Measurements from ENCODE around the gene STRIP2. TPM values are rescaled to one million over a fixed set of nuclear protein-coding genes. Genes with fewer than 3 reads are reported as not detected.
"Not testable (repeated sequence)": the region's sequence is repeated elsewhere in the genome, so short reads cannot be mapped to it uniquely, and the experiment has no call there.

Gene STRIP2
- total and polyA plus RNA-seq, 5 donors from 2014 or later, result 0.13 to 1.7 (median 0.67) TPM; not detected in 1

DNA sequence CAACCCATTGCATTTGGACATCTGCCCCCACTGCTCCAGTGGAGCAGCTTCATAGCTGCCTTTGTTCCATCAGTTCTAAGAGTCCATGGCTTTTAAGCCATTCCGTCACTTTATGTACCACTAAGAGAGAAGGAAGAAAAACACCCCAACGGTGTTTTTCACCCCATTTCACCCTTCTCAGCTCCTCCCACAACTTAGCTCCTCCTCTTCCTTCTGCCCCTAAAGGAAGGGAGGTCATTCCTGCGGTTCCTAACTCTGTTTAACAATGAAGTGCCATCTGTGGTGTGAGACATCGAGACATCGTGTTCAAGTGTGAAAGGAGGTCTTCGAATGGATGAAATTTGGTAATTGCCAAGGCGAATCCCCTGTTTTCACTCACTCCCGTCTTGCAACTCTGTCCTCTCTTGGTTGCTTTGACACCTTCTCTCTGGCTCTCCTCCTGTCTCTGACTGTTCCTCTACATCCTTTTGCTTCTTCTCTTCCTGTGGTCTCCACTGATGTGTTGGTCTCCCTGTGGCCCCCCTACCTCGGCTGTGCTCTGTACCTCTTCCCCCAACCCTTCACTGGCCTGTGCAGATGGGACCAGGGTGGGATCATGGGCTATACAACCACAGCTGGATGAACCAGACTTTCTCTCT, 91.1 kb downstream of the STRIP2 start:
- DNase-seq, result no peak
- H3K27ac Mint-ChIP-seq, result no peak overlapping the region
- H3K4me3 Mint-ChIP-seq, result no peak overlapping the region
- no peaks in the 10 kb centered on the region for H3K36me3 ChIP-seq (ENCODE audit: control insufficient read depth, insufficient read depth, low read length)
- H3K27ac ChIP-seq (ENCODE audit: insufficient read depth, low read length, poor library complexity, severe bottlenecking), result no peak overlapping the region
- H3K4me3 ChIP-seq (ENCODE audit: low read depth, low read length), result no peak overlapping the region
- no peaks in the 10 kb centered on the region for H3K27me3 ChIP-seq (ENCODE audit: control insufficient read depth, insufficient read depth, low read length)
- peaks cover 0 to 5% (median 2%) of the 10 kb centered on the region in 4 donors for H3K4me1 Mint-ChIP-seq
- H3K36me3 Mint-ChIP-seq, result no peaks in the 10 kb centered on the region
- no peaks in the 10 kb centered on the region for H3K9me3 ChIP-seq (ENCODE audit: control insufficient read depth in 2 of 2, low read length in 2 of 2)
- H3K4me1 ChIP-seq (ENCODE audit: control insufficient read depth, insufficient read depth, low read length, poor library complexity, severe bottlenecking), result no peaks in the 10 kb centered on the region
- H3K9me3 Mint-ChIP-seq, result peaks cover 0 to 3% (median 0%) of the 10 kb centered on the region in 7 donors
- no peak for ATAC-seq (ENCODE audit: low read depth in 2 of 2)
- H3K27me3 Mint-ChIP-seq, result peaks cover 21% of the 10 kb centered on the region

DNA sequence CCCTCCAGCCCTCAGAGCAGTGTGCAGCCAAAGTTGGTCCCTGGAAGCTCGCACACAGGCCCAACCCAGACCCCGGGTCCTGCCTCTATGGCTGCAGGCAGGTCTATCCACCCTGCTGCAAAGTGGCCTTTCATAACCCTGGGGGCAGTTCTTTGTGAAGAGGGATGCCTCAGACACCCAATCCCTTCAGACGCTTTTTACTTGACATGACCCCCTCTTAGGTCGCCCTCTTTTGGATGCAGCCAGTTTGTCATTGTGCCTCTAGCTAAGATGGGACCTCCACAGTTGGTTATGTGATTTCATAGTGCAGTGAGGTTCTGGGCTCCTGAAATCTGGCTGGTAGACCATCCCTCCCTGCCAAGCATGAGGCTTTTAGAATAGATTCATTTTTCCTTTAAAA, 95.4 kb downstream of the STRIP2 start:
- H3K27me3 ChIP-seq (ENCODE audit: control insufficient read depth, insufficient read depth, low read length), result no peaks in the 10 kb centered on the region
- no peak overlapping the region for H3K27ac Mint-ChIP-seq
- no peaks in the 10 kb centered on the region for H3K36me3 Mint-ChIP-seq
- no peak for ATAC-seq (ENCODE audit: low read depth in 2 of 2)
- no peak for DNase-seq
- H3K4me3 Mint-ChIP-seq, result no peak overlapping the region
- no peaks in the 10 kb centered on the region for H3K4me1 ChIP-seq (ENCODE audit: control insufficient read depth, insufficient read depth, low read length, poor library complexity, severe bottlenecking)
- H3K36me3 ChIP-seq (ENCODE audit: control insufficient read depth, insufficient read depth, low read length), result no peaks in the 10 kb centered on the region
- no peak overlapping the region for H3K4me3 ChIP-seq (ENCODE audit: low read depth, low read length)
- H3K27ac ChIP-seq (ENCODE audit: insufficient read depth, low read length, poor library complexity, severe bottlenecking), result no peak overlapping the region
- no peaks in the 10 kb centered on the region for H3K9me3 ChIP-seq (ENCODE audit: control insufficient read depth in 2 of 2, low read length in 2 of 2)
- peaks cover 0 to 3% (median 0%) of the 10 kb centered on the region in 7 donors for H3K9me3 Mint-ChIP-seq
- peaks cover 0 to 5% (median 2%) of the 10 kb centered on the region in 4 donors for H3K4me1 Mint-ChIP-seq
- H3K27me3 Mint-ChIP-seq, result peaks cover 9% of the 10 kb centered on the region

DNA sequence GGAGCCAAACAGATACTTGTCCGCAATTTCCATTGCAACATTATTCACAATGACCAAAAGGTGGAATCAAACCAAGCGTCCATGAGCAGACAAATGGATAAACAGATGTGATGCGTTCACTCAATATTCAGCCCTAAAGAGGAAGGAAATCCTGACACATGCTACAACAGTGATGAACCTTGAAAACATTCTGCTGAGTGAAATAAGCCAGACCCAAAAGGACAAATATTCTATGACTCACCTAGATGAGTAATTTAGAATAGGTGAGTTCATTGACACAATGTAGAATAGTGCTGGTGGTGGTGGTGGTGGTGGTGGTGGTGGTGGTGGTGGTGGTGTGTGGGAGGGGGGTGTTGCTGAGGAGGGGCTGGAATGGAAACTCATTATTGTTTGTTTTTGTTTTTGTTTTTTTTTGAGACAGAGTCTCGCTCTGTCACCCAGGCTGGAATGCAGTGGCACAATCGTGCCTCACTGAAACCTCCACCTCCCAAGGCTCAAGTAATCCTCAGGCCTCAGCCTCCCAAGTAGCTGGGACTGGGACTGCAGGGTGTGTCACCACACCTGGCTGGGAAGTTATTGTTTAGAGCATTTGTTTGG, 96.7 kb downstream of the STRIP2 start:
- Histone ChIP-seq H3K4me1 (ENCODE audit: control insufficient read depth, insufficient read depth, low read length, poor library complexity, severe bottlenecking) (no peaks in the 10 kb centered on the region), H3K27ac (ENCODE audit: insufficient read depth, low read length, poor library complexity, severe bottlenecking) (no peak overlapping the region), H3K9me3 (ENCODE audit: control insufficient read depth in 2 of 2, low read length in 2 of 2) (no peaks in the 10 kb centered on the region), H3K36me3 (ENCODE audit: control insufficient read depth, insufficient read depth, low read length) (no peaks in the 10 kb centered on the region), H3K27me3 (ENCODE audit: control insufficient read depth, insufficient read depth, low read length) (no peaks in the 10 kb centered on the region), H3K4me3 (ENCODE audit: low read depth, low read length) (no peak overlapping the region)
- Mint-ChIP-seq H3K27ac (no peak overlapping the region), H3K4me3 (no peak overlapping the region), H3K36me3 (no peaks in the 10 kb centered on the region), H3K27me3 (peaks cover 4% of the 10 kb centered on the region), H3K9me3 (peaks cover 0 to 1% (median 0%) of the 10 kb centered on the region in 7 donors), H3K4me1 (peaks cover 0 to 2% (median 0%) of the 10 kb centered on the region in 4 donors)
- DNase-seq (peak in 1 of 3 donors; percentile 48), ATAC-seq (ENCODE audit: low read depth in 2 of 2) (peak; percentile 73 to 79)

DNA sequence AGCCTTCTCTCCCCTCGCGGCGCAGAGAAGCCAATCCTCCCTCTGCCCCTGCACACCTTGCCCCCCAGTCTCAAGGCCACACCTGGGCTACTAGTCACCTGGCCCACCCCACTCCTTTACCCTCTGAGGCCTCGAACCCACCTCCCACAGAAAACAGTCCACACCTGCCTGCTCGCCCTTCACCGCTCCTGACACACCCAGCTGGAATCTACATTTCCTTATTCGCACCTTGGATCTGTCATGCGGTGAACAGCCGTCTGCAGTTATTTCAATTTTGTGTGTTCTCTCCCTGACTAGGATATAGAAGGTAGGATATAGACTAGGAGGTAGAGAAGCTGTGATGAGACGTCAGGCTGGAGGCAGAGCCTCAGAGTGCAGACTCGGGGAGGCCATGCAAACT, 97.5 kb downstream of the STRIP2 start:
- DNase-seq (no peak), ATAC-seq (ENCODE audit: low read depth in 2 of 2) (no peak)

DNA sequence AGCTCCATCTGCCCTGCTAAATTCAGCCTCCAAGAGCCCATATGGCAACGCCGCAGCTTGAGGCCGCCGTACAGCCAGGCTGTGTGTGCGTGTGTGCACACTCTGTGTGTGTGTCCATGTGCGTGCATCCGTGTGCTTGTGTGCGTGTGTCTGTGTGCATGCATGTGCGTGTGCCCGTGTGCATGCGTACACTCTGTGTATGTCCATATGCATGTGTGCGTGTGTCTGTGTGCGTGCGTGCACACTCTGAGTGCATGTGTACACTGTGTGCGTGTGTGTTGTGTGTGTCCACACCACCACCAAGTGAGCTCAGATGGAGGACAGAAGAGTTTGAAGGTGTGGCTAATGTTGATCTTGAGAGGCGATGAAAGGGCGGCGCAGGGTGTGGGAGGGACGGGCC, 98.1 kb downstream of the STRIP2 start:
- H3K4me3 ChIP-seq (ENCODE audit: low read depth, low read length), result no peak overlapping the region
- no peak overlapping the region for H3K27ac ChIP-seq (ENCODE audit: insufficient read depth, low read length, poor library complexity, severe bottlenecking)
- peaks cover 0 to 1% (median 0%) of the 10 kb centered on the region in 7 donors for H3K9me3 Mint-ChIP-seq
- DNase-seq, result no peak
- no peaks in the 10 kb centered on the region for H3K36me3 Mint-ChIP-seq
- no peaks in the 10 kb centered on the region for H3K9me3 ChIP-seq (ENCODE audit: control insufficient read depth in 2 of 2, low read length in 2 of 2)
- H3K4me1 ChIP-seq (ENCODE audit: control insufficient read depth, insufficient read depth, low read length, poor library complexity, severe bottlenecking), result no peaks in the 10 kb centered on the region
- H3K27ac Mint-ChIP-seq, result no peak overlapping the region
- H3K4me3 Mint-ChIP-seq, result no peak overlapping the region
- peaks cover 0 to 6% (median 2%) of the 10 kb centered on the region in 4 donors for H3K4me1 Mint-ChIP-seq
- no peaks in the 10 kb centered on the region for H3K36me3 ChIP-seq (ENCODE audit: control insufficient read depth, insufficient read depth, low read length)
- no peaks in the 10 kb centered on the region for H3K27me3 ChIP-seq (ENCODE audit: control insufficient read depth, insufficient read depth, low read length)
- no peak for ATAC-seq (ENCODE audit: low read depth in 2 of 2)
- H3K27me3 Mint-ChIP-seq, result peaks cover 4% of the 10 kb centered on the region

More for the DNA sequence above, 97.5 kb downstream of the STRIP2 start:
- Histone ChIP-seq H3K9me3 (ENCODE audit: control insufficient read depth in 2 of 2, low read length in 2 of 2) (no peaks in the 10 kb centered on the region), H3K27ac (ENCODE audit: insufficient read depth, low read length, poor library complexity, severe bottlenecking) (no peak overlapping the region), H3K4me1 (ENCODE audit: control insufficient read depth, insufficient read depth, low read length, poor library complexity, severe bottlenecking) (no peaks in the 10 kb centered on the region), H3K36me3 (ENCODE audit: control insufficient read depth, insufficient read depth, low read length) (no peaks in the 10 kb centered on the region), H3K27me3 (ENCODE audit: control insufficient read depth, insufficient read depth, low read length) (no peaks in the 10 kb centered on the region), H3K4me3 (ENCODE audit: low read depth, low read length) (no peak overlapping the region)
- peaks cover 0 to 1% (median 0%) of the 10 kb centered on the region in 7 donors for H3K9me3 Mint-ChIP-seq
- H3K4me3 Mint-ChIP-seq, result no peak overlapping the region
- peaks cover 0 to 6% (median 2%) of the 10 kb centered on the region in 4 donors for H3K4me1 Mint-ChIP-seq
- no peak overlapping the region for H3K27ac Mint-ChIP-seq
- H3K27me3 Mint-ChIP-seq, result peaks cover 4% of the 10 kb centered on the region
- H3K36me3 Mint-ChIP-seq, result no peaks in the 10 kb centered on the region

DNA sequence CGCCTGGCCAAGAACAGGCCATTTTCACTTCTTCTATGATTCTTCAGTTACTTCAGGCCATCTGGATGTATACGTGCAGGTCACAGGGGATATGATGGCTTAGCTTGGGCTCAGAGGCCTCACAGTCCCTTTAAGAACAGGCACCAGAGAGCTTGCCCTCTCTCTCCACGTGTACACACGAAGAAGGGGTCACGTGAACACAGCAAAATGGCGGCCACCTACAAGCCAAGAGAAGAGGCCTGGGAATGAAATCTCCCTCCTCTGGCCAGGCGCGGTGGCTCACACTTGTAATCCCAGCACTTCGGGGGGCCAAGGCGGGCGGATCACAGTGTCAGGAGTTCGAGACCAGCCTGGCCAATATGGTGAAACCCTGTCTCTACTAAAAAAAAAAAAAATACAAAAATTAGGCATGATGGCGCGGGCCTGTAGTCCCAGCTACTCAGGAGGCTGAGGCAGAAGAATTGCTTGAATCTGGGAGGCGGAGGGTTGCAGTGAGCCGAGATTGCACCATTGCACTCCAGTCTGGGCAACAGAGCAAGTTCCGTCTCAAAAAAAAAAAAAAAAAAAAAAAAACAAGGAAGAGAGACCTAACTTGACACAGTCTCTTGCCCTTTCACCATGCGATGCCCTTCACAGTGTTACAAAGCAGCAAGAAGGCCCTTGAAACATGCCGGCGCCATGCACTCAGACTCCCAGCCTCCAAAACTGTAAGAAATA, 100.5 kb downstream of the STRIP2 start:
- not testable (repeated sequence) for DNase-seq; H3K4me3 Mint-ChIP-seq; H3K9me3 Mint-ChIP-seq; H3K27me3 ChIP-seq (ENCODE audit: control insufficient read depth, insufficient read depth, low read length); H3K9me3 ChIP-seq (ENCODE audit: control insufficient read depth in 2 of 2, low read length in 2 of 2); H3K4me3 ChIP-seq (ENCODE audit: low read depth, low read length); H3K36me3 ChIP-seq (ENCODE audit: control insufficient read depth, insufficient read depth, low read length); H3K4me1 Mint-ChIP-seq; H3K27me3 Mint-ChIP-seq; ATAC-seq (ENCODE audit: low read depth in 2 of 2); H3K27ac Mint-ChIP-seq; H3K4me1 ChIP-seq (ENCODE audit: control insufficient read depth, insufficient read depth, low read length, poor library complexity, severe bottlenecking); H3K36me3 Mint-ChIP-seq; H3K27ac ChIP-seq (ENCODE audit: insufficient read depth, low read length, poor library complexity, severe bottlenecking)

DNA sequence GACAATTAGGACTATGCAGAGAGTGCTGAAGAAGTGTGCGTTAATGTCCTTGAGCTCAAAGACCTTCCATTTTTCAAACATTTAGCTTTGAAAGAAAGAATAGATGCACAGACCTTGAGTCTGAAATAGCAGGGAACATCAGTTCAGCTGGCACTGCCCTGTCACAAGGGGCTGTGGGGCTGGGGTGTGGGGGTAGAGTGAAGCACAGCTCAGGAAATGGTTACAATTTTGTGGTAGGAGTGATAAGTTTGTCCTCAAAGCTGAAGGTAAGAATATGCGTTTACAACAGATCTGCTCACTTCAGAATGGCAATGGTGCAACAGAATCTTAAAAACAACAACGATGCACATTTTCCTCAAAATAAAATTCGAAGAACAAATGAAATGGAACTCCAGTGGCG, 101.7 kb downstream of the STRIP2 start:
- DNase-seq (peak in 1 of 3 donors; percentile 11), ATAC-seq (ENCODE audit: low read depth in 2 of 2) (no peak)
- Mint-ChIP-seq H3K27ac (no peak overlapping the region), H3K4me1 (peaks cover 0 to 6% (median 2%) of the 10 kb centered on the region in 4 donors), H3K27me3 (peaks cover 8% of the 10 kb centered on the region), H3K4me3 (no peak overlapping the region), H3K9me3 (peaks cover 0 to 3% (median 0%) of the 10 kb centered on the region in 7 donors), H3K36me3 (no peaks in the 10 kb centered on the region)
- Histone ChIP-seq H3K27ac (ENCODE audit: insufficient read depth, low read length, poor library complexity, severe bottlenecking) (no peak overlapping the region), H3K4me3 (ENCODE audit: low read depth, low read length) (no peak overlapping the region), H3K9me3 (ENCODE audit: control insufficient read depth in 2 of 2, low read length in 2 of 2) (no peaks in the 10 kb centered on the region), H3K36me3 (ENCODE audit: control insufficient read depth, insufficient read depth, low read length) (no peaks in the 10 kb centered on the region), H3K4me1 (ENCODE audit: control insufficient read depth, insufficient read depth, low read length, poor library complexity, severe bottlenecking) (no peaks in the 10 kb centered on the region), H3K27me3 (ENCODE audit: control insufficient read depth, insufficient read depth, low read length) (no peaks in the 10 kb centered on the region)

Data from CD4-positive, CD25-positive, alpha-beta regulatory T cell (primary cell).